Esophagus squamous epithelium (tissue), 5 donors: ENCODE data around the gene ARHGEF28. TPM values are rescaled to one million over a fixed set of nuclear protein-coding genes. Genes with fewer than 3 reads are reported as not detected.

Experiments
- DNase-seq: peaks from one replicate; lab custom pipeline; 2025; lab: John Stamatoyannopoulos, UW
- H3K27ac ChIP-seq, 4 donors: fragments of 200-600 bp; sonication (generic); one replicate each; pipeline ENCODE4 v1.5.1; 2016 to 2019; ENCODE audit warnings: mild to moderate bottlenecking in 1 of 4
- H3K27me3 ChIP-seq, 4 donors: fragments of 200-600 bp; sonication (generic); 1 replicate in 3 of 4; 2 replicates in 1 of 4; pipeline versions ENCODE4 v1.5.1 to v1.6.0; 2017 to 2021; ENCODE audit warnings: antibody characterized with exemption in 1 of 4
- H3K36me3 ChIP-seq, 3 donors: fragments of 200-600 bp; sonication (generic); one replicate each; pipeline ENCODE4 v1.5.1; 2016 to 2019
- H3K4me1 ChIP-seq, 3 donors: fragments of 200-600 bp; sonication (generic); one replicate each; pipeline ENCODE4 v1.5.1; 2017 to 2019
- H3K4me3 ChIP-seq, 4 donors: fragments of 200-600 bp; sonication (generic); 1 replicate in 3 of 4; 2 replicates in 1 of 4; pipeline ENCODE4 v1.5.1; 2016 to 2019; ENCODE audit warnings: mild to moderate bottlenecking in 2 of 4, moderate library complexity in 1 of 4
- H3K9me3 ChIP-seq, 3 donors: fragments of 200-600 bp; sonication (generic); one replicate each; pipeline ENCODE4 v1.5.1; 2016 to 2019
- POLR2A ChIP-seq, 4 donors: fragments of 450-650 bp; IDR thresholded peaks; one replicate each; pipeline ENCODE4 v1.6.1; 2017; ENCODE audit warnings: antibody characterized with exemption in 4 of 4, mild to moderate bottlenecking in 4 of 4, moderate library complexity in 3 of 4
- WGBS, 2 donors: methylation state at CpG; one replicate each; pipeline ENCODE4 v1.1.5; 2018; 5-methylcytosine and 5-hydroxymethylcytosine counted together
- intact Hi-C: fragments of 100-400 bp; cut with DNase I; formaldehyde crosslinking; loops from one replicate; pipeline ENCODE4 v1.15.0; 2022
- total RNA-seq, 4 donors: library from RNA; depleted of rRNA; stranded (reverse); fragments of >200 nt; gene quantifications; one replicate each; pipeline ENCODE4 v1.1.0, GENCODE V29; 2016
- TF ChIP-seq, protein P1 (sequence below), 6 experiments: fragments of 450-650 bp in 4 of 6; fragments of 200-600 bp in 2 of 6; sonication (generic) in 2 of 6; IDR thresholded peaks; one replicate each; pipeline ENCODE4 v1.5.1; 2016 to 2019; ENCODE audit warnings: antibody characterized with exemption in 6 of 6, mild to moderate bottlenecking in 4 of 6, moderate library complexity in 4 of 6
- donor health status: DM: yes; HTN: yes; CAD: no.

Gene ARHGEF28
- total RNA-seq, 4 donors from 2014 or later: 9.2 to 34.3 (median 12.7) TPM

DNA sequence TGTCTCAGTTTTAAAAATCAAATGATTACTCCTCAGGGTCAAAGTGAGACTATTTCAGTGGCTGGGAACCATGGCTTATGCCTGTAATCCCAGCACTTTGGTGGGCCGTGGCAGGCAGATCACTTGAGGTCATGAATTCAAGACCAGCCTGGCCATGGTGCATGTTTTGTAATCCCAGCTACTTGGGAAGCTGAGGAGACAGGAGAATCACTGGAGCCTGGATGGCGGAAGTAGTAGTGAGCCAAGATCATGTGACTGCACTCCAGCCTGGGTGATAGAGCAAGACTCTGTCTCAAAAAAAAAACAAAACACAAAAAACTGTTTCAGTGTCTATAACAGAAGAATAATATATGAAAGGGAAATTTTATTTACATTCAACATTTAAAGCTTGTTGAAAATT lies 182.9 kb downstream of the ARHGEF28 start:
- Histone ChIP-seq H3K27me3 (no peaks in the 10 kb centered on the region), H3K9me3 (no peaks in the 10 kb centered on the region), H3K36me3 (peaks cover 0 to 5% (median 0%) of the 10 kb centered on the region in 3 donors), H3K4me1 (peaks cover 0 to 12% (median 0%) of the 10 kb centered on the region in 3 donors), H3K4me3 (no peak overlapping the region), H3K27ac (no peak overlapping the region)
- DNase-seq: no peak
- TF ChIP-seq POLR2A (IDR thresholded peaks at IDR 0.05): no peak
- TF ChIP-seq, protein P1, sequence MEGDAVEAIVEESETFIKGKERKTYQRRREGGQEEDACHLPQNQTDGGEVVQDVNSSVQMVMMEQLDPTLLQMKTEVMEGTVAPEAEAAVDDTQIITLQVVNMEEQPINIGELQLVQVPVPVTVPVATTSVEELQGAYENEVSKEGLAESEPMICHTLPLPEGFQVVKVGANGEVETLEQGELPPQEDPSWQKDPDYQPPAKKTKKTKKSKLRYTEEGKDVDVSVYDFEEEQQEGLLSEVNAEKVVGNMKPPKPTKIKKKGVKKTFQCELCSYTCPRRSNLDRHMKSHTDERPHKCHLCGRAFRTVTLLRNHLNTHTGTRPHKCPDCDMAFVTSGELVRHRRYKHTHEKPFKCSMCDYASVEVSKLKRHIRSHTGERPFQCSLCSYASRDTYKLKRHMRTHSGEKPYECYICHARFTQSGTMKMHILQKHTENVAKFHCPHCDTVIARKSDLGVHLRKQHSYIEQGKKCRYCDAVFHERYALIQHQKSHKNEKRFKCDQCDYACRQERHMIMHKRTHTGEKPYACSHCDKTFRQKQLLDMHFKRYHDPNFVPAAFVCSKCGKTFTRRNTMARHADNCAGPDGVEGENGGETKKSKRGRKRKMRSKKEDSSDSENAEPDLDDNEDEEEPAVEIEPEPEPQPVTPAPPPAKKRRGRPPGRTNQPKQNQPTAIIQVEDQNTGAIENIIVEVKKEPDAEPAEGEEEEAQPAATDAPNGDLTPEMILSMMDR (IDR thresholded peaks at IDR 0.05): no peak
- 88% methylated on average over 1 to 2 of the region's 2 CpGs for WGBS, 2 donors
- intact Hi-C loops: no loop called here

DNA sequence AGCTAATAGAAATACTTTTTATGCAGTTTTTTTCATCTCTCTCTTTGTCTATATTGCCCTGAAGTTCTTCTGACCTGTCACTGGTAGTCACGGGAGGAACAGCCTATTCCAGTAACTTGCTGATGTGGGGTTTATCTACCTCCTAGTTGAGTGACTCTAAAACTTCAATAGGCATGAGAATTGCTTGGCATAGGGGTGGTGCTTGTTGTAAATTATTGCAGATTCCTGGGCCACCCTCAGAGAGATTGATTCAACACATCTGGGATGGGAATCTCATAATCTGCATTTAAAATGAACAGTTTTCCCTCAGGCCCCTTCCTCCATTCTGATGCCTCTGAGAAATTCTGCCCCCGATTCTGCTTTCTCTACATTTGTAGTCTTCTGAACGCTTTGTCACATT lies 184.4 kb downstream of the ARHGEF28 start:
- peaks cover 0 to 5% (median 0%) of the 10 kb centered on the region in 3 donors for H3K36me3 ChIP-seq
- no peak overlapping the region for H3K4me3 ChIP-seq
- intact Hi-C loops: no loop called here
- no peaks in the 10 kb centered on the region for H3K27me3 ChIP-seq
- peaks cover 0 to 24% (median 0%) of the 10 kb centered on the region in 3 donors for H3K4me1 ChIP-seq
- DNase-seq: no peak
- no peak overlapping the region for H3K27ac ChIP-seq
- H3K9me3 ChIP-seq: no peaks in the 10 kb centered on the region
- WGBS, 2 donors: 85 to 86% methylated on average over 3 of the region's 3 CpGs
- TF ChIP-seq, protein P1 (IDR thresholded peaks at IDR 0.05): no peak
- TF ChIP-seq POLR2A (IDR thresholded peaks at IDR 0.05): no peak

DNA sequence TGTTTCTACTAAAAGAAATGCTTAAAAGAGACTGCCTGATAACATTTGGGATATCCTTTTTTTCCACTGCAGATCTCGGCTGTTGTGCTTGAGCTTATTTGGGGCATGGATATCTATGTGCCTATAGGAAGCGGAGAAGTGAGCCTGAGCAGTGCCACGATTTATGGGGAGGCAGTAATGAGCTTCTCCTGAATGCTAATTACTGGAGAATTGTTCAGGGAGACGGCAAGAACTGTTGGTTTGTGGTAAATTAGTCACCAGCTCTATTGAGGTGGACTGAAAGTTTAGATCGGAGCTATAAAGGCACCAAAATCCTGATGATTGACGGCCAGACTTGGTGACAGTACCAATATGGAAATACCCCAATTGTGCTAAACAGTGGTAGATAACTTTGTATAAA lies 186.5 kb downstream of the ARHGEF28 start:
- H3K9me3 ChIP-seq: no peaks in the 10 kb centered on the region
- TF ChIP-seq, protein P1 (IDR thresholded peaks at IDR 0.05): no peak
- TF ChIP-seq POLR2A (IDR thresholded peaks at IDR 0.05): no peak
- H3K4me1 ChIP-seq: peaks cover 0 to 43% (median 0%) of the 10 kb centered on the region in 3 donors
- no peak for DNase-seq
- peaks cover 0 to 5% (median 0%) of the 10 kb centered on the region in 3 donors for H3K36me3 ChIP-seq
- H3K27me3 ChIP-seq: no peaks in the 10 kb centered on the region
- 36 to 51% methylated on average over 6 of the region's 6 CpGs for WGBS, 2 donors
- H3K4me3 ChIP-seq: peak overlapping the region in 2 of 4 donors; percentile 41 to 51
- peak overlapping the region; percentile 25 to 81 (median 73) for H3K27ac ChIP-seq
- intact Hi-C loops: no loop called here

DNA sequence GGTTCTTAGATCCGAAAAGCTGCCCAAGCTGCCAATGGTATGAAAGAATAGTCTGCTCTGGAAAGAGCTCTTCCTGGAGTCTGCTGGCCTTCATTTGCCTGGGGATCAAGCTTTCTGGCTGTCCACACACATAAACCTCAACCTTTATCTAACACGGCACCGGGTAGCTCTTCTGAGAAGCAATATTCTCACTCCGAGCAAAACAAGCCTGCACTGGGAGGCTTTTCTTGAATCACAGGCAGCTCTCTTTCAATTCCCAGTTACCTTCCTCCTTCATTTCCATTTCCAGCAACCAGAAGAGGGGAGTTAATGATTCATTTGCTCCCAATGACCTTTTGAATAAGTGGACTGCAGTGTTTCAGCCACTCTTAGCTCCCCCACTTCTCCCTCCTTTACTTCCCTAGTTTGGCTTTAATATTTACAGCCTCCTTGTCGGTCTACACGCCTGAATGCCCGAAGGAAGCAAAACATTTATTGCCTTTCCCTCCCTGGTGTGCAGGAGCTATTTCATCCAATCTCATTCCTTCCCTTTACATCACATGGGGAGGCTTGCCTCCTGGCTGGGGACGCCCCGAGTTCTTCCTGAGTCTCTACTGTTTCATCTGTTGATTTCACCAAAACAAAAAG lies 187.1 kb downstream of the ARHGEF28 start:
- Histone ChIP-seq H3K4me3 (peak overlapping the region; percentile 8 to 51 (median 40)), H3K27me3 (no peaks in the 10 kb centered on the region), H3K27ac (peak overlapping the region; percentile 25 to 81 (median 73)), H3K9me3 (no peaks in the 10 kb centered on the region), H3K4me1 (peaks cover 0 to 49% (median 0%) of the 10 kb centered on the region in 3 donors), H3K36me3 (peaks cover 0 to 5% (median 0%) of the 10 kb centered on the region in 3 donors)
- intact Hi-C loops: no loop called here
- DNase-seq: no peak
- no peak for TF ChIP-seq POLR2A (IDR thresholded peaks at IDR 0.05)
- TF ChIP-seq, protein P1 (IDR thresholded peaks at IDR 0.05): no peak
- WGBS, 2 donors: 32 to 42% methylated on average over 9 of the region's 9 CpGs

DNA sequence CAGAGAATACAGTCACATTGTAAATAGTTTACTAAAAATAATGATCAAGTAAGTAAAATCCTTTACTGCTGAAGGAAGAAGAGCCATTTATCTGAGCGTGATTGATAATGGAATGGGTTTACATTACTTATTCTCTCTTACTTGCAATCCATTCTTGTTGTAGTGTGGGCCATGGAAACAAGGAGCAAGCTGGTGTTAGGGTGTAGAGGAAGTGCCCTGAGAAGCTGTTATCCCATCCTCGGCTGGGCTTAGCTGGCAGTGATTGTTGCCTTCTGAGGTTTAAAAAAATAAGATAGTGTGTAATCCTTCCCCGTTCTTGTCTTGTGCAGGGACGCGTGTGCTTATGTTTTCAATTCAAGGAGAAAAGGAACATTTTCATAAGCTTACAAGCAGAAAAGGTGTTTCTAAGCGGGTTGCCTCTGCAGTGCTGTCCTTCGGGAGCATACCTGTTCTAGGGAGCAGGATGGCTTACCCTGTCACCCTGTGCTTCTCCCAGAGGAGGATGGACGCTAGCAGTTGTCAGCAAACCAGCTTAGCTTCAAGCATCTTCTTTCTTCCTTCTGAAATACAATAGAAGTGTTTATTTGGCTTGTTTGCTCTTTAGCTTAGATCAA lies 188.3 kb downstream of the ARHGEF28 start:
- DNase-seq: no peak
- intact Hi-C loops: no loop called here
- no peak for TF ChIP-seq POLR2A (IDR thresholded peaks at IDR 0.05)
- TF ChIP-seq, protein P1 (IDR thresholded peaks at IDR 0.05): no peak
- Histone ChIP-seq H3K4me1 (peaks cover 0 to 58% (median 0%) of the 10 kb centered on the region in 3 donors), H3K9me3 (no peaks in the 10 kb centered on the region), H3K27me3 (no peaks in the 10 kb centered on the region), H3K4me3 (peak overlapping the region; percentile 8 to 51 (median 40)), H3K36me3 (no peaks in the 10 kb centered on the region), H3K27ac (peak overlapping the region in 3 of 4 donors; percentile 15 to 81 (median 74))
- 37 to 52% methylated on average over 8 of the region's 8 CpGs for WGBS, 2 donors
